ENCODE data around the gene SPOCK3.
"Not testable (repeated sequence)": the region's sequence is repeated elsewhere in the genome, so short reads cannot be mapped to it uniquely, and the experiment has no call there.

Gene SPOCK3

GRCh38 chr4:167234316-167234881 is at the start of gene SPOCK3:
TSS of gene SPOCK3 (minus strand) at chr4:167234494.
- DNase-seq, result peak; percentile 56

DNA sequence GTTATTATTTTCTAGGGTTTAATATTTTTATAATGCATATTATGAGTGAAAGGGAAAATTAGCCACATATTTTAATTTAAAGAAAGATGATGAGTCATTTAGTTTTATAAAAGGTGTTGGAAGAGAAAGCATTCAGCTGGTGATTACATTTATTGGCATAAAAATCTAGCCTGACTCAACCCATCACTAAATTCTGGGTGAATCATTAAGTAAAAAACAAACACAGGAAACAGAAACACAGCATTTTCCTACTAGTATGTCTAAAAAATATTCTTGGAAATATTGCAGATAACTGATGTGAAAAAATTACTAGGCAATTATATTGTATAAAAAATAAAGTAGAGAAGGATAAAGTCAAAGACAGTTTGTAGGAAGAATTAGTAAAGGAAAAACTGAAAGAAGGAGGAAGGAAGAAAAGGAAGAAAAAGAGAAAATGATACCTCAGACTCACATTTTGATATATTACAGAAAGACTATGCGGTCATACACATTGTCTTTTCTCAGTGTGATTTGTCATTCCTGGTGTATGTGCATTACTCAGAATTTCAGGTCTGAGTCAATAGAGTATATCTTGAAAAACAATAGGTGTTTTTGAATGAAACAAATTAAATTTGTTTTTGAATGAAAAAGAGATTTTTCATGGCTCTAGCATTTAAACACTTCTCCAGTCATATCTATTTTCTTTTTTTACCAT is 48.0 kb upstream of the SPOCK3 start:
- no peak for DNase-seq

GRCh38 chr4:167281545-167281944 is 47.3 kb upstream of the SPOCK3 start:
- not testable (repeated sequence) for DNase-seq

DNA sequence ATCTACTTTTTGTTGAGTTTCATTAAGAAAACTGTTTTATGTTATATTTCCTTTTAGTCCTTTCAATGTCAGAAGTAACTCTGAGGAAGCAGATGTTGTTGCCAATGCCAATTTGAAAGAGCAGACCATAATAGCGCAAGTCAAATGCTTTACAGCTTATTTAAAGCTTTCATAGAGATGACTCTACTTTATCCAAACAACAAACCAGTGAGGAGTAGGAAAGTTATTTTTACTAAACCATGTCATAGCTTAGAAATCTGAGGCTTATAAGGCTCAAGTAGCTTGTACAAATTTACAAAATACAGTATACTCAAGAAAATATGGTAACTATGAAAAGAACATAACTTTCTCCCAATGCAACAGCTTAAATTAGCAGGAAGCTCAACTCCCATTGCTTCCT is 40.1 kb upstream of the SPOCK3 start:
- DNase-seq, result no peak

GRCh38 chr4:167265231-167265630 is 30.9 kb upstream of the SPOCK3 start:
- no peak for DNase-seq

DNA sequence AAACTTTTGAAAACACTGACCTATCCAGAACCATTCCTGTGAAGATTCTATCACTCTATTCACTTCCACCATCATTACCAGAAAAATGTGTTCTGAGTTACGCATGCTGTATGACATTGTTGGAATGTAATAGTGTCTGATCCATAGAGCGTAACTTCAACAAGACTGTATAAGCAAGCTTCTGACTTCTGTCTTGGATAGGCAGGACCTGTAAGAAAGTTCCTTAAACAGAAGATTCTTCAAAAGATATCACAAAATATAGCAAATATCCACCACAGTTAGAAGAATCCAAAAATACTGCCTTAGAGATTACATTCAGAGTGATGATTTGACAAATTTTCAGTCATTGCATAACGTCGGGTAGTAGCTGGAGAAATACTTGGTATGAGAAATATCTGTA is 14.0 kb upstream of the SPOCK3 start:
- no peak for DNase-seq

DNA sequence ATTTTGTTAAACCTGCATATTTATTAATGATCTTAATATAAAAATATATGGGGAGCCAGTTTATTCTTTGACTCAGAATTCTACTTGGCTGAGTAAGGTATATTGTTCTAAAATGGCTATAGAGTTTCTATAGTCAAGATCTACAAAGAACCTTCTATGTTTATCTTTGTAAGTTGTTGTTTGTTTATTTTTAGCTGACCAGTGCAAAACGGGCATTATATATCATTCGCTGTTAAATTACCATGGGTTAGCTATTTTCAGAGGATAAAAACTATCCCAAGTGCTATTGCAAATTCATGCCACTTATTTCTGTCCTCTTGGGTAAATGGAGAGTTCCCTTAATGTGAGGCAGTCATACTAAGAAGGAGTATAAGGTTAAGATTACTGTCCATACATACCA is 5.3 kb upstream of the SPOCK3 start:
- no peak for DNase-seq

DNA sequence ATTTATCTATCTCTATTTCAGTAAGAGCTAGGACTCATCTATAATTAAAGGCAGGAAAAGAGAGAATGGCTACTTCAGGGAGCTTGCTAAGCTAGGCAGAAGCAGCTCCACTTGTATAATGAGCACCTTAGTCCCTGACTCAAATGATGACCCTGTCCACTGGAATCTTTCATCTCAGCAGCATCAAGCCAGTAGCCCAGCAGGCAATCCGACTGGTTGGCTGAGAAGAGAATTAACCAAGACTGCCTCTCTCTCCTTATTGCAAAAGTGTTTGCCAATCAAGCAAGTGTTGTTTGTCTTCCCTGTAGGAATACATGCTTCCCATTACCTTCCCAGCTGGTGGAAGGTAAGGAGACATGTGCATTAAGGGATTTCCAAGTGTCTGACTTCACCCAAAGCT is 3.9 kb upstream of the SPOCK3 start:
- DNase-seq, result no peak

GRCh38 chr4:167233685-167234315 is 494 bp downstream of the SPOCK3 start:
- peak; percentile 28 for DNase-seq

- DNase-seq, result peak; percentile 0
Observed at GRCh38 chr4:167232805-167233684, 1.2 kb downstream of the SPOCK3 start.

DNA sequence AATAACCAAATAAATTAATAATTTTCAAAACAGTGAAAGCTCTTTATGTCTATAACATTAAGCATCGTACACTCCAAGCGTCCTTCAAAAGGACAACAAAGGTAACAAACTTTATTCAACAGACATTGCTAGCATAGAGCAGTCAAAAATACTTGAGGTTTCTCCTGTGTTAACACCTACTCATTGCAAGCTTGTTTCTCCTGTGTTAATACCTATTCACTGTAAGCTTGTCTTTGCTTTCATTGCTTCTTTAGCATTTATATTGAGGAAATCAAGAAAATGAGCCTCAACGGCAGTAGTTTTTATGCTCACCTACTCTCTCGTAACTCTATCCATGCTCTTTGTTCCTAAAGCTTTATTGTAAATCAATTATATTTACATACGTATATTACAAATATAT is 3.5 kb downstream of the SPOCK3 start:
- no peak for DNase-seq

GRCh38 chr4:167222099-167222498 is 12.2 kb downstream of the SPOCK3 start:
- DNase-seq, result no peak

- DNase-seq, result no peak
Observed at GRCh38 chr4:167221084-167221483, 13.2 kb downstream of the SPOCK3 start.

- no peak for DNase-seq
Observed at GRCh38 chr4:167218022-167218608, 16.2 kb downstream of the SPOCK3 start.

DNA sequence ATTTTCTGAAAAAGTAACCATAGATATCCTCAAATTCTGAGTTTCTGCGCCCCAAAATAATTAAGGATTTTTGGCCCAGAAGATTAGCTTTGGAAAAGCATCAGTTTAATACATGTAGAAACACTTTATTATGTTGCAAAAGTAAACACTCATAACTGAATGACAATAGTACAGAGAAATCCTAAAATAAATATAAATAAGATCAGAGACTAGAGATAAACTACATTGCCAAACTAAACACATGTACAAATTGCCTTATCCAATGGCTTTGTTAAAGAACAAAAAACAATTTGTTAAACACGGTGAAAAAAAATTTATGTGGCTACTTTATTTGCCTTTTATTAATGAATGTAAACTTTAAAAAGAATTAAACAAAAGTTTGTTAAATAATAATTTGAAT is 17.5 kb downstream of the SPOCK3 start:
- DNase-seq, result no peak

DNA sequence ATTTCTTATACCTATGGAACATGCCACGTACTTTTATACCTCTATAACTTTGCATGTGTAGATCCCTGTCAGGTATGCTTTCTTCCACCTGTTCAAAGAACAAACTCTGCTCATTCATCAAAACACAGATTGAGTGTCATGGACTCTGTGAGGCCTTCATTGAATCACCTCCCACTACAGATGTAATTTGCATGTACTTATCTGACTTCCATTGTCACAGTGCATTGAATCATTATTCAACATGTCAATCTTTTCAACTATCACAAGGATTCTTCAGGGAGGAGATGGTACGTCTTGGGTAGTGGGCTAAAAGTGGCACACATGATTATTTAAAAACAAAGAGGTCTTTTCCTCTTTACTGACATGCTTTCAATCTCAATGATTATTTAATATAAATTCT is 24.1 kb downstream of the SPOCK3 start:
- no peak for DNase-seq

DNA sequence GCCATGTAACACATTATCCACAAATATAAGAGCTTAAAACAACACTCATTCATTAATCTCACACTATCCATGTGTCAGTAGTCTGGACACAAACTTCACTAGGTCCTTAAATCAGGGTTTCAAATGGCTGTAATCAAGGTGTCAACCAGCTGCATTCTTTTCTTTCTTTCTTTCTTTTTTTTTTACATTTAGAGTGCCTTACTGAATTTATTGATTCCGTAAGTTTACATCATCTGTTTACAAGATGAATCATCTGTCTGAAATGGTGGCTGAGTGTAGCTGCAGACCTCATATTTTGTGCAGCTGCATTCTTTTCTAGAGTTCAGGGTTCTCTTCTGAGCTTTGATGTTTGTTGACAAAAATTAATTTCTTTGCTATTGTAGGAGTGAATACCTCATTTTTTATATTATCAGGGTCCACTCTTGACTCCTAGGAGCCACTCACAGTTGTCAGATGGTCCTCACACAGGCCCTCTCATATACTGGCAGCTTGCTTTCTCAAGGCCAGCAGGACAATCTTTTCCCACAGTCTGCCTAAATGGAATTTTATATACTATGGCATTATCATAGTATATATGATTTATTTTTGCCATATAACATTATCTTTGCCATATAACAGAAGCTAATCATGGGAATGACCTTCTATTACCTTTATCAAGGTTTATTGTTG is 37.8 kb downstream of the SPOCK3 start:
- DNase-seq, result no peak

- no peak for DNase-seq
Observed at GRCh38 chr4:167190379-167190778, 43.9 kb downstream of the SPOCK3 start.

DNA sequence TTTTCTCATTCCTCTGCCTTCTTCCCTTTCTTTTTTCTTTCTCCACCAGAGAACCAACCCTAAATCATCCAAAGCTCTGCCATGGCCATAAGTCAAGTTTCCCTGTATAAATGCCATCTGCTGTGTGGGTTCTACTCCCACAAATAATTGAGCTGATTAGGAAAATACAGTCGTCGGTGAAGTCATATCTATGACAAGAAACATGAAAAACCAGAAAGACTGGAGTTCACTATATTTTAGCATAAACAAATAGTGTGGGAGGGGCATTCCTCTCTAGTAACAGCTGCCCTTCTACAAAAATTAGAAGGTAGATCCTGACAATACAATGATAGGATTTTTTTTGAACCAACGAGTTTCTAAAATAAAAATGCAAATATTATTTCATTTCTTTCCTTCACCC is 48.8 kb downstream of the SPOCK3 start:
- DNase-seq, result no peak

DNA sequence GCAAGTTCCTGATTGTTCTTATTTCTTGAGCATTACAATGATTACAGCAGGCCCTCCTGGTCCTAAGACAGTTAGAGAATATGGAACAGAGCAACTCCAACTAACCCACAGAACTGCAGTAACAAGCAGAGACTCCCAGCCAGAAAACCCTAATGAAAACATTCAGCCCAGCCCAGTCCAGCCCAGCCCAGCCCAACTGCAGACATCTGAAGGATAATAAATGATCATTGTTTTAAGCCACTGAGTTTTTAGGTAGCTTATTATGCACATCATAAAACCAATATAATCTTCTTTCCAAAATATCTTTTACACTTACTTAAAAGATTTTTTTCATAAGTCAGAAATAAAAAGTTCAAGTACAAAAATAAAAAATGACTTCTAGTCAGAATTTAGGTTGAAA is 51.3 kb downstream of the SPOCK3 start:
- DNase-seq, result no peak

- no peak for DNase-seq
Observed at GRCh38 chr4:167177925-167178324, 56.4 kb downstream of the SPOCK3 start.

- no peak for DNase-seq
Observed at GRCh38 chr4:167176723-167177367, 57.4 kb downstream of the SPOCK3 start.

Data from NCI-H82 (cell line).